WERI-Rb-1 (cell line): Measurements from ENCODE around the gene RYR2.
"Not testable (repeated sequence)": the region's sequence is repeated elsewhere in the genome, so short reads cannot be mapped to it uniquely, and the experiment has no call there.

Experiments
- DNase-seq: peaks from one replicate; pipeline ENCODE4 v3.0.0-alpha.2; 2020
- H3K27ac ChIP-seq: fragments of 250-450 bp; sonication (Bioruptor Pico); 2 replicates; pipeline ENCODE4 v1.5.1; 2020; ENCODE audit warnings: mild to moderate bottlenecking, moderate library complexity
- H3K27me3 ChIP-seq: fragments of 250-450 bp; sonication (Bioruptor Pico); 2 replicates; pipeline ENCODE4 v1.5.1; 2021; ENCODE audit warnings: mild to moderate bottlenecking, low read depth, moderate library complexity; ENCODE audit not compliant: insufficient read depth, severe bottlenecking
- H3K36me3 ChIP-seq: fragments of 250-450 bp; sonication (Bioruptor Pico); 2 replicates; pipeline ENCODE4 v1.5.1; 2020; ENCODE audit warnings: mild to moderate bottlenecking, moderate library complexity
- H3K4me3 ChIP-seq: 2 replicates; pipeline ENCODE4 v1.5.1; 2011; ENCODE audit warnings: low read depth, mild to moderate bottlenecking, control low read depth, low read length
- H3K9me3 ChIP-seq: fragments of 250-450 bp; sonication (Bioruptor Pico); 2 replicates; pipeline ENCODE4 v1.5.1; 2021; ENCODE audit warnings: mild to moderate bottlenecking, moderate library complexity; ENCODE audit not compliant: severe bottlenecking
- TF ChIP-seq, protein P1 (sequence below): IDR thresholded peaks from 2 replicates; pipeline ENCODE4 v1.5.1; 2011; ENCODE audit warnings: low read depth, mild to moderate bottlenecking, control low read depth, inconsistent platforms, low read length

Gene RYR2

DNA sequence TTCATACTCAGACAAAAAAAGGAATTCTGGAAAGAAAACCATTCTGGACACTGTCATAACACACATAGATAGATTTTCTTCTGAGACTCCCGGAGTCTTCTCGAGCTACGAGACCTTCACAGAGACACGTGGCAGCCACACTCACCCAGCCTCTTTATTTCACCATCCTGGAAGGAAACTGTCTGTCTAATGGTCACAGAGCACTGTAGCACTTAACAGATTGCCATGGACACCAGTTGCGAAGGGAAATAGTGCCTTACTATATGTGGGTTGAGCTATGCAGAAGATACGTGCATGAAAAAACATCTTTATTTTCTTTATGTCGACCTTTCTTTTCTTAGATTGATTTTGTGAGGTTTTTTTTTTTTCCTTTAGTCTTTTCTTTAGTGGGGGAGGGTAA is 790.9 kb downstream of the RYR2 start:
- Histone ChIP-seq H3K36me3 (no peaks in the 10 kb centered on the region), H3K9me3 (no peaks in the 10 kb centered on the region), H3K4me3 (no peak overlapping the region)

GRCh38 chr1:237834048-237834447 is 792.1 kb downstream of the RYR2 start:
- H3K9me3 ChIP-seq: no peaks in the 10 kb centered on the region
- TF ChIP-seq, protein P1, sequence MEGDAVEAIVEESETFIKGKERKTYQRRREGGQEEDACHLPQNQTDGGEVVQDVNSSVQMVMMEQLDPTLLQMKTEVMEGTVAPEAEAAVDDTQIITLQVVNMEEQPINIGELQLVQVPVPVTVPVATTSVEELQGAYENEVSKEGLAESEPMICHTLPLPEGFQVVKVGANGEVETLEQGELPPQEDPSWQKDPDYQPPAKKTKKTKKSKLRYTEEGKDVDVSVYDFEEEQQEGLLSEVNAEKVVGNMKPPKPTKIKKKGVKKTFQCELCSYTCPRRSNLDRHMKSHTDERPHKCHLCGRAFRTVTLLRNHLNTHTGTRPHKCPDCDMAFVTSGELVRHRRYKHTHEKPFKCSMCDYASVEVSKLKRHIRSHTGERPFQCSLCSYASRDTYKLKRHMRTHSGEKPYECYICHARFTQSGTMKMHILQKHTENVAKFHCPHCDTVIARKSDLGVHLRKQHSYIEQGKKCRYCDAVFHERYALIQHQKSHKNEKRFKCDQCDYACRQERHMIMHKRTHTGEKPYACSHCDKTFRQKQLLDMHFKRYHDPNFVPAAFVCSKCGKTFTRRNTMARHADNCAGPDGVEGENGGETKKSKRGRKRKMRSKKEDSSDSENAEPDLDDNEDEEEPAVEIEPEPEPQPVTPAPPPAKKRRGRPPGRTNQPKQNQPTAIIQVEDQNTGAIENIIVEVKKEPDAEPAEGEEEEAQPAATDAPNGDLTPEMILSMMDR: no peak
- no peak for DNase-seq
- no peak overlapping the region for H3K27ac ChIP-seq
- no peaks in the 10 kb centered on the region for H3K27me3 ChIP-seq
- no peak overlapping the region for H3K4me3 ChIP-seq
- no peaks in the 10 kb centered on the region for H3K36me3 ChIP-seq

More for the DNA sequence above, 790.9 kb downstream of the RYR2 start:
- Histone ChIP-seq H3K27me3 (no peaks in the 10 kb centered on the region), H3K27ac (no peak overlapping the region)
- DNase-seq: no peak
- TF ChIP-seq, protein P1: no peak

- H3K4me3 ChIP-seq: no peak overlapping the region
- H3K27me3 ChIP-seq: no peaks in the 10 kb centered on the region
- no peaks in the 10 kb centered on the region for H3K9me3 ChIP-seq
- H3K27ac ChIP-seq: no peak overlapping the region
- H3K36me3 ChIP-seq: no peaks in the 10 kb centered on the region
- DNase-seq: no peak
- TF ChIP-seq, protein P1: no peak
Observed at GRCh38 chr1:237834461-237834860, 792.5 kb downstream of the RYR2 start.

- Histone ChIP-seq H3K9me3 (peaks cover 4% of the 10 kb centered on the region), H3K4me3 (no peak overlapping the region), H3K27me3 (no peaks in the 10 kb centered on the region), H3K27ac (no peak overlapping the region), H3K36me3 (no peaks in the 10 kb centered on the region)
- DNase-seq: no peak
- TF ChIP-seq, protein P1: no peak
Observed at GRCh38 chr1:237838320-237838719, 796.3 kb downstream of the RYR2 start.

DNA sequence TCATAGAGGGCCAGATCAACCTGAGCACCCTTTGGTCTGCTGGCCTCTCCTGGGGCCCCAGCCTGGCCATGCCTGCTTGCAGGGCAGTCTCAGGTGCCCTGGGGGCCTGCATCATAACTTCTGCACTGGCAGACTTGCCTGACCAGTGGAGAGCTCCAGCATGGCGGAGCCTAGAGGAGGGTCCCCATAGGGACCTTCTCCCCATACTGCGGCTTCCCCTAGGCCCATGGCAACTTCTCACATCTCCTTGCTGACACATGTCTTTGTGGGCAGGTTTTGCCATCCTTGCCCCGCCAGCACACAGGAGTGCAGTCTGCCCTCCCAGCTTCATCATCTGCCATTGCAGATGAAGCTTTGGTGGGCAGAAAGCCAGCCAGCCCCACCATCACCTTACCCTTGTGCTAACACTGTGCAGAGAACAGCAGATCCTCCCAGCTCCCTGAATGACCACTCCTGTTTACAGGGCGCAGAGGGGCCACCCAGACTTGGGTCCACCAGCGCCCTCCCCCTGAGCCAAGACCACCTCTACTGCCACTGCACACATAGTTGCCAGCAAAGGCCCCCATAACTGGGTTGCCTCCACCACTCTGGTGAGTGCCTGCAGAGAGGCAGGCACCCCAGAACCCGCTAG is 797.0 kb downstream of the RYR2 start:
- H3K4me3 ChIP-seq: no peak overlapping the region
- no peak overlapping the region for H3K27ac ChIP-seq
- TF ChIP-seq, protein P1: no peak
- no peaks in the 10 kb centered on the region for H3K36me3 ChIP-seq
- DNase-seq: no peak
- H3K9me3 ChIP-seq: peaks cover 6% of the 10 kb centered on the region
- no peaks in the 10 kb centered on the region for H3K27me3 ChIP-seq

GRCh38 chr1:237841485-237841884 is 799.5 kb downstream of the RYR2 start:
- Histone ChIP-seq H3K27ac (no peak overlapping the region), H3K27me3 (no peaks in the 10 kb centered on the region), H3K9me3 (peaks cover 6% of the 10 kb centered on the region), H3K36me3 (no peaks in the 10 kb centered on the region), H3K4me3 (no peak overlapping the region)
- TF ChIP-seq, protein P1: no peak
- DNase-seq: no peak

- not testable (repeated sequence) for H3K9me3 ChIP-seq, DNase-seq, H3K27ac ChIP-seq, H3K4me3 ChIP-seq, H3K36me3 ChIP-seq, H3K27me3 ChIP-seq
Observed at GRCh38 chr1:237843516-237843915, 801.5 kb downstream of the RYR2 start.
